Body of pancreas (tissue), 4 donors: ENCODE measurements around the gene DOK4. TPM values are rescaled to one million over a fixed set of nuclear protein-coding genes. Genes with fewer than 3 reads are reported as not detected.

ENCODE experiments used
- ATAC-seq: fragments of 150-250 bp; one replicate; pipeline ENCODE4 v1.9.1; 2016
- DNase-seq, 4 donors: peaks; one replicate each; pipeline ENCODE4 v3.0.0-alpha.2; 2019
- H3K27ac ChIP-seq, 4 donors: fragments of 200-600 bp; sonication (generic); 1 replicate in 3 of 4; 2 replicates in 1 of 4; pipeline versions ENCODE4 v1.5.1 to v1.6.1; 2016 to 2019; ENCODE audit warnings: mild to moderate bottlenecking in 1 of 4, mixed read lengths in 1 of 4, moderate library complexity in 1 of 4
- H3K27me3 ChIP-seq, 2 donors: fragments of 200-600 bp; sonication (generic); one replicate each; pipeline ENCODE4 v1.6.0; 2016; ENCODE audit warnings: mild to moderate bottlenecking in 1 of 2
- H3K36me3 ChIP-seq, 2 donors: fragments of 200-600 bp; sonication (generic); replicated peaks in 1 of 2; 2 replicates each; pipeline ENCODE4 v1.5.1; 2016; ENCODE audit warnings: low read depth in 2 of 2; ENCODE audit not compliant: insufficient read depth in 1 of 2
- H3K4me1 ChIP-seq: fragments of 200-600 bp; sonication (generic); one replicate; pipeline ENCODE4 v1.6.0; 2016
- H3K4me3 ChIP-seq, 2 donors: fragments of 200-600 bp; sonication (generic); 1 replicate in 1 of 2; 2 replicates in 1 of 2; pipeline ENCODE4 v1.5.1; 2016 to 2019
- H3K9me3 ChIP-seq, 3 donors: fragments of 200-600 bp; sonication (generic); 1 replicate in 2 of 3; 2 replicates in 1 of 3; pipeline ENCODE4 v1.5.1; 2016
- CTCF ChIP-seq, 7 experiments: fragments of 450-650 bp in 4 of 7; fragments of 200-600 bp in 3 of 7; sonication (generic) in 3 of 7; IDR thresholded peaks; one replicate each; pipeline ENCODE4 v1.5.1; 2016 to 2019; ENCODE audit warnings: antibody characterized with exemption in 7 of 7
- POLR2A ChIP-seq, 3 donors: fragments of 450-650 bp; IDR thresholded peaks; one replicate each; pipeline ENCODE4 v1.6.1; 2016; ENCODE audit warnings: antibody characterized with exemption in 3 of 3, mild to moderate bottlenecking in 2 of 3
- WGBS, 2 donors: methylation state at CpG; one replicate each; pipeline ENCODE4 v1.1.5; 2017; 5-methylcytosine and 5-hydroxymethylcytosine counted together
- intact Hi-C: fragments of 100-400 bp; cut with DNase I; formaldehyde crosslinking; loops from one replicate; pipeline ENCODE4 v1.15.1; 2023
- total RNA-seq, 2 donors: library from RNA; depleted of rRNA; stranded (reverse); fragments of >200 nt; gene quantifications; one replicate each; pipeline ENCODE4 v1.1.0, GENCODE V29; 2016

DOK4 gene
- total RNA-seq, 2 donors from 2014 or later = 33.0 to 36.1 TPM

- H3K36me3 ChIP-seq = no peaks in the 10 kb centered on the region
- no peak overlapping the region for H3K4me3 ChIP-seq
- H3K4me1 ChIP-seq = peaks cover 13% of the 10 kb centered on the region
Measured at GRCh38 chr16:57530522-57531252, 44.4 kb upstream of the DOK4 start.

GRCh38 chr16:57530104-57530521, 43.8 kb upstream of the DOK4 start:
- Histone ChIP-seq H3K27ac (no peak overlapping the region), H3K9me3 (no peaks in the 10 kb centered on the region), H3K4me1 (peaks cover 10% of the 10 kb centered on the region), H3K27me3 (no peaks in the 10 kb centered on the region), H3K4me3 (no peak overlapping the region), H3K36me3 (no peaks in the 10 kb centered on the region)
- intact Hi-C loops = no loop called here
- ATAC-seq = no peak
- 55 to 78% methylated on average over 7 of the region's 7 CpGs for WGBS, 2 donors
- no peak for DNase-seq
- no peak for TF ChIP-seq POLR2A (IDR thresholded peaks at IDR 0.05)

More at GRCh38 chr16:57530522-57531252, 44.4 kb upstream of the DOK4 start:
- ATAC-seq = no peak
- intact Hi-C loops = no loop called here
- WGBS, 2 donors = 77 to 80% methylated on average over 22 of the region's 22 CpGs
- Histone ChIP-seq H3K27ac (no peak overlapping the region), H3K9me3 (no peaks in the 10 kb centered on the region), H3K27me3 (no peaks in the 10 kb centered on the region)
- TF ChIP-seq POLR2A (IDR thresholded peaks at IDR 0.05) (no peak), CTCF (IDR thresholded peaks at IDR 0.05) (no peak)
- peak in 1 of 4 donors; percentile 7 for DNase-seq

- ATAC-seq = no peak
- WGBS, 2 donors = 72 to 80% methylated on average over 13 to 14 of the region's 14 CpGs
- Histone ChIP-seq H3K27me3 (no peaks in the 10 kb centered on the region), H3K4me3 (no peak overlapping the region), H3K36me3 (no peaks in the 10 kb centered on the region), H3K9me3 (no peaks in the 10 kb centered on the region), H3K27ac (no peak overlapping the region), H3K4me1 (peaks cover 5% of the 10 kb centered on the region)
- DNase-seq = no peak
- intact Hi-C loops = no loop called here
- TF ChIP-seq POLR2A (IDR thresholded peaks at IDR 0.05) (no peak), CTCF (IDR thresholded peaks at IDR 0.05) (no peak)
Measured at GRCh38 chr16:57529391-57530103, 43.3 kb upstream of the DOK4 start.

GRCh38 chr16:57528499-57529390, 42.5 kb upstream of the DOK4 start:
- H3K4me3 ChIP-seq = no peak overlapping the region
- intact Hi-C loops = no loop called here
- H3K27ac ChIP-seq = no peak overlapping the region

More at GRCh38 chr16:57528499-57529390, 42.5 kb upstream of the DOK4 start:
- Histone ChIP-seq H3K4me1 (no peaks in the 10 kb centered on the region), H3K36me3 (no peaks in the 10 kb centered on the region), H3K27me3 (no peaks in the 10 kb centered on the region), H3K9me3 (no peaks in the 10 kb centered on the region)
- DNase-seq (peak in 1 of 4 donors; percentile 70), ATAC-seq (no peak)
- TF ChIP-seq POLR2A (IDR thresholded peaks at IDR 0.05) (no peak), CTCF (IDR thresholded peaks at IDR 0.05) (no peak)
- WGBS, 2 donors = 62 to 71% methylated on average over 55 to 99 of the region's 126 CpGs
